H1 (cell line): Measurements from ENCODE around the gene TBCB. TPM values are rescaled to one million over a fixed set of nuclear protein-coding genes. Genes with fewer than 3 reads are reported as not detected.

ENCODE experiments used
- GABPA ChIP-seq: IDR thresholded peaks from 2 replicates; pipeline ENCODE4 v1.6.1; 2011; ENCODE audit warnings: mild to moderate bottlenecking, low read length, moderate library complexity, borderline replicate concordance; ENCODE audit not compliant: insufficient read depth
- MAX ChIP-seq: IDR thresholded peaks from 2 replicates; pipeline ENCODE4 v1.6.1; 2012; ENCODE audit warnings: inconsistent platforms
- RXRA ChIP-seq: IDR thresholded peaks from 2 replicates; pipeline ENCODE4 v1.6.1; 2011; ENCODE audit warnings: low read depth, mild to moderate bottlenecking, low read length, moderate library complexity; ENCODE audit not compliant: insufficient read depth
- TAF7 ChIP-seq: optimal IDR thresholded peaks from 2 replicates; pipeline ENCODE3; 2011; ENCODE audit warnings: low read depth, mild to moderate bottlenecking, inconsistent platforms, low read length, moderate library complexity, borderline replicate concordance
- TBP ChIP-seq: IDR thresholded peaks from 2 replicates; pipeline ENCODE4 v1.6.1; 2011; ENCODE audit warnings: low read depth, low read length, improper control_type of control experiment
- USF2 ChIP-seq: IDR thresholded peaks from 2 replicates; pipeline ENCODE4 v1.6.1; 2011; ENCODE audit warnings: low read length, improper control_type of control experiment
- polyA plus RNA-seq, 7 experiments: library from polyadenylated mRNA; depleted of rRNA in 3 of 7; stranded (reverse) in 5 of 7; unstranded in 2 of 7; fragments of >200 nt in 5 of 7; fragments of 200-250 nt in 2 of 7; gene quantifications; 1 replicate in 5 of 7; 2 replicates in 1 of 7; 4 replicates in 1 of 7; pipeline versions ENCODE4 v1.2.1 to v1.2.3, GENCODE V29; 2011 to 2013; ENCODE audit warnings: missing spikeins in 2 of 7, mixed read lengths in 2 of 7
- total RNA-seq: library from RNA; stranded (reverse); fragmentation: NEBNext Ultra II Directional; extraction: Animal tissue kit (Norgen Biotek cat#: 25700); gene quantifications from 2 replicates; pipeline ENCODE4 v1.2.1, GENCODE V29; 2021

TBCB gene
- total and polyA plus RNA-seq, 2 of the 8 experiments (the other 6 are each of a cell fraction or from before 2014, with no cell fraction given) = 153 to 286 TPM

GRCh38 chr19:36110487-36111199, 4.6 kb upstream of the TBCB start, which contains the start of gene OVOL3 (continued):
- no peak for TF ChIP-seq USF2
- TF ChIP-seq TBP = no peak
- TF ChIP-seq GABPA = no peak
- TF ChIP-seq RXRA = no peak
- TF ChIP-seq MAX = no peak; the same call in 1 of the 2 replicates
- TF ChIP-seq TAF7 = no peak
